GM20000 (cell line): ENCODE data around the gene PRPF6.

ENCODE experiments used
- DNase-seq: peaks from one replicate; pipeline ENCODE4 v3.0.0; 2012; ENCODE audit warnings: low spot score
- CTCF ChIP-seq: IDR thresholded peaks from 2 replicates; pipeline ENCODE4 v1.5.1; 2012; ENCODE audit warnings: mild to moderate bottlenecking, control low read depth; ENCODE audit errors: extremely low read depth, missing control alignments

The PRPF6 gene

GRCh38 chr20:63937596-63937995 is 43.3 kb upstream of the PRPF6 start:
- TF ChIP-seq CTCF, result no peak
- no peak for DNase-seq

GRCh38 chr20:63939061-63939935 is 41.6 kb upstream of the PRPF6 start:
- no peak for TF ChIP-seq CTCF
- DNase-seq, result no peak

GRCh38 chr20:63940071-63940471 is 40.9 kb upstream of the PRPF6 start:
- no peak for DNase-seq

GRCh38 chr20:63940472-63941266 is 40.3 kb upstream of the PRPF6 start:
- no peak for TF ChIP-seq CTCF
- no peak for DNase-seq

More at GRCh38 chr20:63940071-63940471, 40.9 kb upstream of the PRPF6 start:
- no peak for TF ChIP-seq CTCF

- TF ChIP-seq CTCF, result no peak
- peak; percentile 71 for DNase-seq
Measured at GRCh38 chr20:63941282-63942081, 39.5 kb upstream of the PRPF6 start.

- peak; percentile 72 for DNase-seq
- TF ChIP-seq CTCF, result no peak
Measured at GRCh38 chr20:63942250-63942951, 38.5 kb upstream of the PRPF6 start.
